ENCODE measurements around the gene UQCRHL.

The UQCRHL gene

GRCh38 chr1:15777909-15778707, 29.3 kb downstream of the UQCRHL start:
- Mint-ChIP-seq H3K27me3 (ENCODE audit: low read depth, poor library complexity) (no peaks in the 10 kb centered on the region), H3K27ac (peak overlapping the region; percentile 73), H3K36me3 (ENCODE audit: low read depth) (peaks cover 56% of the 10 kb centered on the region), H3K4me1 (no peaks in the 10 kb centered on the region), H3K9me3 (no peaks in the 10 kb centered on the region), H3K4me3 (no peak overlapping the region)
- no peak for TF ChIP-seq CTCF (IDR thresholded peaks at IDR 0.05)
- no peak for DNase-seq

GRCh38 chr1:15775706-15776105, 31.7 kb downstream of the UQCRHL start:
- Mint-ChIP-seq H3K4me3 (no peak overlapping the region), H3K36me3 (ENCODE audit: low read depth) (peaks cover 62% of the 10 kb centered on the region), H3K9me3 (no peaks in the 10 kb centered on the region), H3K27ac (peak overlapping the region; percentile 79), H3K27me3 (ENCODE audit: low read depth, poor library complexity) (no peaks in the 10 kb centered on the region), H3K4me1 (peaks cover 10% of the 10 kb centered on the region)
- no peak for TF ChIP-seq CTCF (IDR thresholded peaks at IDR 0.05)
- no peak for DNase-seq

GRCh38 chr1:15771836-15772515, 35.5 kb downstream of the UQCRHL start:
- DNase-seq: no peak
- Mint-ChIP-seq H3K36me3 (ENCODE audit: low read depth) (peaks cover 46% of the 10 kb centered on the region), H3K27ac (peak overlapping the region; percentile 90), H3K27me3 (ENCODE audit: low read depth, poor library complexity) (no peaks in the 10 kb centered on the region), H3K4me3 (no peak overlapping the region), H3K4me1 (peaks cover 10% of the 10 kb centered on the region), H3K9me3 (no peaks in the 10 kb centered on the region)
- no peak for TF ChIP-seq CTCF (IDR thresholded peaks at IDR 0.05)

GRCh38 chr1:15770313-15770962, 37.0 kb downstream of the UQCRHL start:
- H3K4me3 Mint-ChIP-seq: no peak overlapping the region
- no peak for TF ChIP-seq CTCF (IDR thresholded peaks at IDR 0.05)
- H3K36me3 Mint-ChIP-seq (ENCODE audit: low read depth): peaks cover 39% of the 10 kb centered on the region
- no peaks in the 10 kb centered on the region for H3K27me3 Mint-ChIP-seq (ENCODE audit: low read depth, poor library complexity)
- no peak for DNase-seq
- H3K9me3 Mint-ChIP-seq: no peaks in the 10 kb centered on the region
- peaks cover 10% of the 10 kb centered on the region for H3K4me1 Mint-ChIP-seq
- no peak overlapping the region for H3K27ac Mint-ChIP-seq

- Mint-ChIP-seq H3K4me3 (no peak overlapping the region), H3K4me1 (peaks cover 20% of the 10 kb centered on the region), H3K27ac (no peak overlapping the region), H3K36me3 (ENCODE audit: low read depth) (peaks cover 45% of the 10 kb centered on the region), H3K9me3 (no peaks in the 10 kb centered on the region), H3K27me3 (ENCODE audit: low read depth, poor library complexity) (no peaks in the 10 kb centered on the region)
- no peak for DNase-seq
- no peak for TF ChIP-seq CTCF (IDR thresholded peaks at IDR 0.05)
Measured at GRCh38 chr1:15768388-15768787, 39.1 kb downstream of the UQCRHL start.
